Measurements from ENCODE around the gene SUSD5.

DNA sequence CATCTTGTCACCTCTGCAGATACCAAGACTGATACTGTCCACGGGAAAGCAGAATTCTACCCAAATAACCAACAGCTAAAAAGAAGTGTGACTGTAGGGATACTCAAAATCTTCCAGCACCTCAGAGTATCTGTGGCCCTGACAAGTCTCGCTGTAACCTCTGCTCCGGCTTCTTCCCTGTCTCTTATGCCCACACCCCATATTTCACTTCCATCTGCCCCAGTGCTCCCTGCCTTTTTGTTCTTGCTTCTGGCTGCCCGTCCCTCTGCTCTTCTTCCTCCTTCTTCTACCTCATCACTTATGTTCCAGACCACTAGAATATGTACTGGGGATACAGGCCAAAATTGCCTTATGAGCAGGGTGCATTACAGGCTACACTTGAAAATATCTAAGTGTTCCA, 59.4 kb downstream of the SUSD5 start:
- TF ChIP-seq, protein P1, sequence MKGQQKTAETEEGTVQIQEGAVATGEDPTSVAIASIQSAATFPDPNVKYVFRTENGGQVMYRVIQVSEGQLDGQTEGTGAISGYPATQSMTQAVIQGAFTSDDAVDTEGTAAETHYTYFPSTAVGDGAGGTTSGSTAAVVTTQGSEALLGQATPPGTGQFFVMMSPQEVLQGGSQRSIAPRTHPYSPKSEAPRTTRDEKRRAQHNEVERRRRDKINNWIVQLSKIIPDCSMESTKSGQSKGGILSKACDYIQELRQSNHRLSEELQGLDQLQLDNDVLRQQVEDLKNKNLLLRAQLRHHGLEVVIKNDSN (IDR thresholded peaks at IDR 0.05; ENCODE audit: borderline replicate concordance, low read depth) = no peak
- TF ChIP-seq, protein P2, sequence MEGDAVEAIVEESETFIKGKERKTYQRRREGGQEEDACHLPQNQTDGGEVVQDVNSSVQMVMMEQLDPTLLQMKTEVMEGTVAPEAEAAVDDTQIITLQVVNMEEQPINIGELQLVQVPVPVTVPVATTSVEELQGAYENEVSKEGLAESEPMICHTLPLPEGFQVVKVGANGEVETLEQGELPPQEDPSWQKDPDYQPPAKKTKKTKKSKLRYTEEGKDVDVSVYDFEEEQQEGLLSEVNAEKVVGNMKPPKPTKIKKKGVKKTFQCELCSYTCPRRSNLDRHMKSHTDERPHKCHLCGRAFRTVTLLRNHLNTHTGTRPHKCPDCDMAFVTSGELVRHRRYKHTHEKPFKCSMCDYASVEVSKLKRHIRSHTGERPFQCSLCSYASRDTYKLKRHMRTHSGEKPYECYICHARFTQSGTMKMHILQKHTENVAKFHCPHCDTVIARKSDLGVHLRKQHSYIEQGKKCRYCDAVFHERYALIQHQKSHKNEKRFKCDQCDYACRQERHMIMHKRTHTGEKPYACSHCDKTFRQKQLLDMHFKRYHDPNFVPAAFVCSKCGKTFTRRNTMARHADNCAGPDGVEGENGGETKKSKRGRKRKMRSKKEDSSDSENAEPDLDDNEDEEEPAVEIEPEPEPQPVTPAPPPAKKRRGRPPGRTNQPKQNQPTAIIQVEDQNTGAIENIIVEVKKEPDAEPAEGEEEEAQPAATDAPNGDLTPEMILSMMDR (IDR thresholded peaks at IDR 0.05) = no peak
- TF ChIP-seq YY1 (IDR thresholded peaks at IDR 0.05; ENCODE audit: low read depth) = no peak
- TF ChIP-seq RXRA (IDR thresholded peaks at IDR 0.05; ENCODE audit: borderline replicate concordance, low read depth) = no peak
- no peak for TF ChIP-seq POLR2AphosphoS5 (IDR thresholded peaks at IDR 0.05; ENCODE audit: low read depth, low read length)
- TF ChIP-seq NFIC (IDR thresholded peaks at IDR 0.05; ENCODE audit: borderline replicate concordance) = no peak
- no peak for TF ChIP-seq GABPA (IDR thresholded peaks at IDR 0.05; ENCODE audit: low read depth)
- no peak for TF ChIP-seq TEAD4 (IDR thresholded peaks at IDR 0.05; ENCODE audit: borderline replicate concordance, insufficient read depth)
- no peak for TF ChIP-seq JUND (IDR thresholded peaks at IDR 0.05)
- TF ChIP-seq MXI1 (IDR thresholded peaks at IDR 0.05; ENCODE audit: low read depth, low read length) = no peak
- no peak for TF ChIP-seq SMC3 (IDR thresholded peaks at IDR 0.05; ENCODE audit: low read depth, low read length)
- TF ChIP-seq EP300 (IDR thresholded peaks at IDR 0.05; ENCODE audit: borderline replicate concordance in 1 of 2, low read depth in 1 of 2, low read length in 1 of 2) = no peak

Data from SK-N-SH (cell line).